BLaER1 treated with 17β-estradiol and CSF1 and Interleukin-3, amounts not matched to agents 10 nM and 100 nM (cell line): ENCODE measurements around the gene RAB29.

ENCODE experiments used
- H3K27ac ChIP-seq, 11 experiments: shearing (Covaris generic); formaldehyde crosslinking; 2 replicates each; pipeline ENCODE4 v1.8.1; 2022
- H3K27me3 ChIP-seq, 11 experiments: shearing (Covaris generic); formaldehyde crosslinking; 2 replicates each; pipeline ENCODE4 v1.8.1; 2022
- H3K36me3 ChIP-seq, 11 experiments: shearing (Covaris generic); formaldehyde crosslinking; 2 replicates each; pipeline ENCODE4 v1.8.1; 2022
- H3K4me1 ChIP-seq, 10 experiments: shearing (Covaris generic); formaldehyde crosslinking; 2 replicates each; pipeline ENCODE4 v1.8.1; 2022
- H3K4me2 ChIP-seq, 11 experiments: shearing (Covaris generic); formaldehyde crosslinking; 2 replicates each; pipeline ENCODE4 v1.8.1; 2022
- H3K4me3 ChIP-seq, 10 experiments: shearing (Covaris generic); formaldehyde crosslinking; 2 replicates each; pipeline ENCODE4 v1.8.1; 2022
- H3K9ac ChIP-seq, 11 experiments: shearing (Covaris generic); formaldehyde crosslinking; 2 replicates each; pipeline ENCODE4 v1.8.1; 2022
- H3K9me3 ChIP-seq, 11 experiments: shearing (Covaris generic); formaldehyde crosslinking; replicated peaks in 1 of 11; 2 replicates each; pipeline ENCODE4 v1.8.1; 2022
- H4K20me1 ChIP-seq, 11 experiments: shearing (Covaris generic); formaldehyde crosslinking; 2 replicates each; pipeline ENCODE4 v1.8.1; 2022
- Cebpa-rat ChIP-seq, 11 experiments: shearing (Covaris generic); IDR thresholded peaks; 2 replicates each; pipeline ENCODE4 v1.8.1; 2022

RAB29 gene

DNA sequence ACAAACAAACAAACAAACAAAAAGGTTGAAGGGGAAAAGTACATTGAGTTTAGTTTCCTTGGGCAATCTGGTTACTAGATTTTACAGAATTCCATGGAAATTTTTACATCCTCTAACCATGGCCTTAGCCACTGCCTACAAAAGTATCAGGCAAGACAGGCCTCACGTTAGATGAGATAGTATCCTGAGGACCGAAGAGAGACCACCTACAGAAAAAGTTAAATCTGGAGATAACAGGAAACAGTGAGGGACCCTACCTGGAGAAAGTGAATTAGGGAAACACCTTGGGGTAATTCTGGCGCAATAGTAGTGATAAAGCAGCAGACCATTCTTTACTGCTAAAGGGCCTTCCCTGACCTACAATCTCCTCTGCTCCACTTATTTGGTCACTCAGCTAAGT lies 8.7 kb downstream of the RAB29 start:
- H3K9me3 ChIP-seq, result peaks cover 0 to 9% (median 0%) of the 10 kb centered on the region in 11 experiments; a peak in 2 of 22 replicates
- H4K20me1 ChIP-seq, result no peaks in the 10 kb centered on the region; a peak in 1 of 22 replicates
- TF ChIP-seq Cebpa-rat (IDR thresholded peaks at IDR 0.05), result no peak
- peaks cover 0 to 49% (median 0%) of the 10 kb centered on the region in 11 experiments; a peak in 8 of 22 replicates for H3K36me3 ChIP-seq
- no peak overlapping the region for H3K27ac ChIP-seq
- H3K4me2 ChIP-seq, result no peak overlapping the region
- H3K27me3 ChIP-seq, result no peaks in the 10 kb centered on the region; a peak in 1 of 22 replicates
- no peak overlapping the region for H3K4me3 ChIP-seq
- H3K9ac ChIP-seq, result no peak overlapping the region
- peaks cover 0 to 10% (median 6%) of the 10 kb centered on the region in 10 experiments; a peak in 17 of 20 replicates for H3K4me1 ChIP-seq

DNA sequence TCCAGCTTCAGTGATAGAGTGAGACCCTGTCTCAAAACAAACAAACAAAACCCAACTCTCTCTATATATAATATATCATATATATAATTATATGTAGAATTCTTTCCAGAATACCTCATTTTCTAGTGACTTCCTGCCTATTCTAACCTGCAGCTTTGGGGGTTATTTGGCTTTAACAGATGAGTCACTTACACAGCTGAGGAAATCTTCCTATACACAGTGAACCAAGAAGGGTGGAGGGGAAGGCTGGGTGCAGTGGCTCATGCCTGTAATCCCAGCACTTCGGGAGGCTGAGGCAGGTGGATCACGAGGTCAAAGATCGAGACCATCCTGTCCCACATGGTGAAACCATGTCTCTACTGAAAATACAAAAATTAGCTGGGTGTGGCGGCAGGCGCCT lies 9.2 kb downstream of the RAB29 start:
- Histone ChIP-seq H3K27me3 (no peaks in the 10 kb centered on the region), H3K4me3 (no peak overlapping the region), H3K27ac (no peak overlapping the region), H4K20me1 (no peaks in the 10 kb centered on the region), H3K9me3 (peaks cover 0 to 8% (median 0%) of the 10 kb centered on the region in 11 experiments; a peak in 2 of 22 replicates), H3K9ac (no peak overlapping the region), H3K4me1 (peaks cover 0 to 4% (median under 1%) of the 10 kb centered on the region in 10 experiments; a peak in 6 of 20 replicates), H3K36me3 (peaks cover 0 to 44% (median 0%) of the 10 kb centered on the region in 11 experiments; a peak in 8 of 22 replicates), H3K4me2 (no peak overlapping the region)
- TF ChIP-seq Cebpa-rat (IDR thresholded peaks at IDR 0.05), result no peak

DNA sequence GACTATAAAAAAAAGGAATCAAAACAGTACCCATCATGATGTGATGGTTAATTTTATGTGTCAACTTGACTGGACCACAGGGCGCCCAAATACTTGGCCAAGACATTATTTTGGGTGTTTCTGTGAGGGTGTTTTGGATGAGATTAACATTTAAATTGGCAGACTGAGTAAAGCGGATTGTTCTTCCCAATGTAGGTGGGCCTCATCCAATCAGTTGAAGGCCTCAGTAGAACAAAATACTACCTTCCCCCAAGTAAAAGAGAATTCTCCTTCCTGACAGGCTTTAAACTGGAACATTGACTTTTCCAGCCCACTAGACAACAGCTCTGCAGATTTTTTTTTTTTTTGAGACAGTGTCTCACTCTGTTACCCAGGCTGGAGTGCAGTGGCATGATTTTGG lies 10.7 kb downstream of the RAB29 start:
- H4K20me1 ChIP-seq, result no peaks in the 10 kb centered on the region
- H3K36me3 ChIP-seq, result peaks cover 0 to 31% (median 0%) of the 10 kb centered on the region in 11 experiments; a peak in 6 of 22 replicates
- H3K9ac ChIP-seq, result no peak overlapping the region
- H3K9me3 ChIP-seq, result no peaks in the 10 kb centered on the region
- no peaks in the 10 kb centered on the region for H3K27me3 ChIP-seq
- H3K4me2 ChIP-seq, result no peak overlapping the region
- no peak overlapping the region for H3K4me3 ChIP-seq
- no peak overlapping the region for H3K27ac ChIP-seq
- TF ChIP-seq Cebpa-rat (IDR thresholded peaks at IDR 0.05), result no peak
- H3K4me1 ChIP-seq, result no peaks in the 10 kb centered on the region

DNA sequence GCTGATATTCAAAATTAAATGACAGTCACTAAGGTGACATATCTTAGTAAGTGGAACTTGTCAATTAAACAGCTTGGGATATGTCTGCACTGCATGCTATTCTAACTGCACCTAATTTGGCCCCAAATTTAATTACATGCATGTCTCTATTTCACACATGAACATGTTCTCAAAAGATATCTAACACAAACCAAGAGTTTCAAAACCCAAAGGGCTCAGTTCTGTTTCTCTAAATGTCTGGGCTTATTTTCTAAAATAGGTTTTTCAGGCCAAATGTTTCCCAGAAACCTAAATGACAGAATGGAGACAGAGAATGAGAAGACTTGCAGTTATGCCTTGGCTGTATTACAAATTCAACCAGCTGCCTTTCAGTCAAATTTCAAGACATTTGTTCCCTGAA lies 11.3 kb downstream of the RAB29 start:
- H3K27me3 ChIP-seq, result no peaks in the 10 kb centered on the region
- TF ChIP-seq Cebpa-rat (IDR thresholded peaks at IDR 0.05), result no peak
- no peaks in the 10 kb centered on the region for H4K20me1 ChIP-seq
- H3K9ac ChIP-seq, result no peak overlapping the region
- no peak overlapping the region for H3K4me2 ChIP-seq
- H3K4me3 ChIP-seq, result no peak overlapping the region
- H3K4me1 ChIP-seq, result no peaks in the 10 kb centered on the region
- H3K27ac ChIP-seq, result no peak overlapping the region
- no peaks in the 10 kb centered on the region for H3K9me3 ChIP-seq
- H3K36me3 ChIP-seq, result peaks cover 0 to 25% (median 0%) of the 10 kb centered on the region in 11 experiments; a peak in 5 of 22 replicates

DNA sequence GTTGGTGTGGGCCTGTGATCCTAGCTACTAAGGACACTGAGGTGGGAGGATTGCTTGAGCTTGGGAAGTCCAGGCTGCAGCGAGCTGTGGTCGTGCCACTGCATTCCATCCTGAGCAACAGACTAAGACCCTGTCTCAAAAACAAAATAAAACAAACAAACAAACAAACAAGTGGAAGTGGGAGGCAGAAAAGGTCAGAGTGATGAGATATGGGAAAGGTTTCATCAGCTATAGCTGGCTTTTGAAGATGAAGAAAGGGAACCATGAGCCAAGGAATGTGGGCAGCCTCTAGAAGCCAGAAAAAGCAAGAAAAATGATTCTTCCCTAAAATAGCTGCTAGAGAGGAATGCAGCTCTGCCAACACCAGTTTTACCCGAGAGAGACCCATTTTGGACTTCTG lies 14.7 kb downstream of the RAB29 start:
- Histone ChIP-seq H3K9ac (no peak overlapping the region), H3K4me2 (no peak overlapping the region), H3K27ac (no peak overlapping the region), H3K4me3 (no peak overlapping the region), H3K4me1 (no peaks in the 10 kb centered on the region), H4K20me1 (no peaks in the 10 kb centered on the region), H3K9me3 (peaks cover 0 to 7% (median 0%) of the 10 kb centered on the region in 11 experiments; a peak in 3 of 22 replicates), H3K36me3 (no peaks in the 10 kb centered on the region), H3K27me3 (no peaks in the 10 kb centered on the region)
- TF ChIP-seq Cebpa-rat (IDR thresholded peaks at IDR 0.05), result no peak

DNA sequence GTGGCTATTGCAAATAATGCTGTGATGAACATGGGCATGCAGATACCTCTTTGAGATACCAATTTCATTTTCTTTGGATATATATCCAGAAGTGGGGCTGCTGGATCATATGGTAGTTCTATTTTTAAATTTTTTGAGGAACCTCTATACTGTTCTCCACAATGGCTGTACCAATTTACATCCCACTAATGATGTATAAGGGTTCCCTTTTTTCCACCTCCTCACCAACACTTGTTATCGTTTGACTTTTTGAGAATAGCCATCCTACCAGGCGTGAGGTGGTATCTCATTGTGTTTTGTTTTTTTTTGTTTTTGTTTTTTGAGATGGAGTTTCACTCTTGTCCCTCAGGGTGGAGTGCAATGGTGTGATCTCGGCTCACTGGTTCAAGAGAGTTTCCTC lies 18.7 kb downstream of the RAB29 start:
- Histone ChIP-seq H3K4me1 (no peaks in the 10 kb centered on the region), H4K20me1 (no peaks in the 10 kb centered on the region)
- TF ChIP-seq Cebpa-rat (IDR thresholded peaks at IDR 0.05), result no peak

DNA sequence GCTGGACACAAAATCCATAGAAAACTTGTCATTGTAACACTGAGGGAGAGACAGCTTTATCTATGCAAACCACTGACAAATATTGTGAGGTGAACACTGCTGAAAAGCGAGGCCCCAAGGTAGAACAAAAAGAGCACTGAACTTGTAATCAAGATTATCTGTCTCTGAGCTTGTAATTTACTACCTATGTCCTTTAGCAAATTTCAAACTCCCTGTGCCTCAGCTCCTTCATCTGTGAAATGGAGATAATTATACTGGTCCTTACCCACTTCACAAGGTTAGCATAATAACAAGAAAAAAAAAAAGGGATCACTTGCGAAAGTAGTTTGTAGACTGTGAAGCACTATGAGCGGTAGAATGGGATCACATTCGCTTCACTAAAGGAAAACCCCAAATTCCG lies 20.4 kb downstream of the RAB29 start:
- H4K20me1 ChIP-seq, result no peaks in the 10 kb centered on the region
- no peak overlapping the region for H3K9ac ChIP-seq
- no peak for TF ChIP-seq Cebpa-rat (IDR thresholded peaks at IDR 0.05)

More for the DNA sequence above, 18.7 kb downstream of the RAB29 start:
- Histone ChIP-seq H3K27ac (no peak overlapping the region), H3K27me3 (no peaks in the 10 kb centered on the region), H3K36me3 (no peaks in the 10 kb centered on the region), H3K9ac (no peak overlapping the region), H3K9me3 (peaks cover 0 to 7% (median 0%) of the 10 kb centered on the region in 11 experiments; a peak in 3 of 22 replicates), H3K4me3 (no peak overlapping the region), H3K4me2 (no peak overlapping the region)

DNA sequence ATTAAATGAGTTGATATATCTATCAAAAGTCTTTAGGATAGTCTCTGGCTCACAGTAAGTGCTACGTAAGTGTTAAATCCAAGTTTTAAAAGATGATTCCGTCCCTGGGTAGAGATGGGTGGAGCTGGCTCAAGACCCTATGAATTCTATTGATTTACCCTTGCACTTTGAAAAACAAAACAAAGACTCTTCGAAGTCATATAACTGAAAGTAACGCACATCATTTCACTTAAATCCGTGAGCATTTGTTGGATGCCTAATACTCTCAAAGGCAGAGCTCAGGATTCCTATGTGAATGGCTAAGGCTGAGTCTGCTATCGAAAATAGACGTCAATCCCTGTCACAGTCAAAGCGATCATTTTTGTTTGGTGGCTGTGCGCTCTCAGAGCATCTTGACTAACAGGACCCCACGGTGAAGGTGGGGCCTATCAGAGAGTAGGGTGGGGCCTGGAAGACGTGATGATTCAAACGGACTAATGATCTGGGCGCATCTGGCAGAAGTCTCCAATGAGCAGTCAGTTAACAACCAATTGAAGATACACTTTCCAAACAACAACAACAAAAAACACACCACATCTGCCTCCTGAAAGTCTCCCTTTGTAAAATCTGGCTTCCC lies 24.1 kb downstream of the RAB29 start:
- Histone ChIP-seq H3K4me3 (no peak overlapping the region; a peak in 2 of 20 replicates), H3K27me3 (no peaks in the 10 kb centered on the region), H3K4me1 (peaks cover 15 to 24% (median 21%) of the 10 kb centered on the region in 10 experiments), H3K4me2 (peak overlapping the region in 1 of 11 experiments; percentile 69; a peak in 1 of 22 replicates), H3K27ac (peak overlapping the region in 9 of 11 experiments; percentile 90 to 100 (median 98); a peak in 15 of 22 replicates), H3K9ac (peak overlapping the region in 2 of 11 experiments; percentile 98; a peak in 4 of 22 replicates), H3K9me3 (no peaks in the 10 kb centered on the region), H4K20me1 (peaks cover 27 to 34% (median 31%) of the 10 kb centered on the region in 11 experiments; a peak in 21 of 22 replicates), H3K36me3 (peaks cover 0 to 28% (median 17%) of the 10 kb centered on the region in 11 experiments; a peak in 13 of 22 replicates)
- TF ChIP-seq Cebpa-rat (IDR thresholded peaks at IDR 0.05), result no peak

More for the DNA sequence above, 20.4 kb downstream of the RAB29 start:
- no peaks in the 10 kb centered on the region for H3K27me3 ChIP-seq
- no peak overlapping the region for H3K27ac ChIP-seq
- no peak overlapping the region for H3K4me2 ChIP-seq
- no peaks in the 10 kb centered on the region for H3K36me3 ChIP-seq
- H3K9me3 ChIP-seq, result peaks cover 0 to 7% (median 0%) of the 10 kb centered on the region in 11 experiments; a peak in 3 of 22 replicates
- no peaks in the 10 kb centered on the region for H3K4me1 ChIP-seq
- no peak overlapping the region for H3K4me3 ChIP-seq

DNA sequence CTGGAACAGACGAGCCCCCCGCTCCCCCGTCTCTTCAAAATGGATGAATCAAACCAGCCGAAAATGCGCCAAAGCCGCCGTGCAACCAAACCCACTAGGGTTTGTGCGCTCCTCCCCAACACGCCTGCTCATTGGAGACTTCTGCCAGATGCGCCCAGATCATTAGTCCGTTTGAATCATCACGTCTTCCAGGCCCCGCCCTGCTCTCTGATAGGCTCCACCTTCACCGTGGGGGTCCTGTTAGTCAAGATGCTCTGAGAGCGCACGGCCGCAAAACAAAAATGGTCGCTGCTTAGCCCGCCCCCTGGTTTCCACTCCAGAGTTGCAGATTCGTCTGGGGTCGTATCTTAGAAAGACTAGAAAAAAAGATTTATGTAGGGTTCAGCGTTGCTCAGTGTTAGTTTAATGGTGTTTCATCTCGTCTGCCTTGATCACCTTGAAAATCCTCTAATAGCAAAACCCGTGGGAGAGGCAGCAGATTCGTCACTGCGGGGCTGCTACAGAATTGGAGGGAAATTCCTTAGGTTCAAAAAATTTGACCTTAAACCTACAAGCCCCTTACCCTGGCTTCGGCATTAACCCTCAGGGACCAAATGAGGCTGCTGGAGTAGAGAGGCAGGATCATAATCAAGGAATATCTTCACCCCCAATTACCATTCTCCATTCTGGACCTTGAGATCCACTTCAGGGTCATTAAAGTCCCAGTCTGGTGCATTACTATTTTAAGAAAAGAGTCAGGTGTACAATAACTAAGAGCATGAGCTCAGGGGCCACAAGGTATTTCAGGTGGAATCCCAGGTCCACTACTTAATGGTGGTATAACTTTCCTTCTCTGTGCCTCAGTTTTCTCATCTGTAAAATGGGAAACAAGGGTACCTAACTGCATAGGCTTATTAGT lies 24.9 kb downstream of the RAB29 start, which contains the start of gene NUCKS1:
NUCKS1 (minus strand) TSS at position 45 of the 898 bp plus-strand sequence. CDS start 209 bp downstream, outside the sequence.
- H3K4me2 ChIP-seq, result peak within 1 kb of the TSS; percentile 81 to 95 (median 87)
- peak within 1 kb of the TSS; percentile 92 to 99 (median 98) for H3K9ac ChIP-seq
- H3K9me3 ChIP-seq, result no peaks in the 10 kb centered on the region
- peaks cover 0 to 35% (median 24%) of the 10 kb centered on the region in 11 experiments; a peak in 14 of 22 replicates for H3K36me3 ChIP-seq
- H3K27ac ChIP-seq, result peak within 1 kb of the TSS; percentile 90 to 100 (median 96)
- no peaks in the 10 kb centered on the region for H3K27me3 ChIP-seq
- H3K4me3 ChIP-seq, result peak within 1 kb of the TSS; percentile 65 to 88 (median 81)
- H4K20me1 ChIP-seq, result peaks cover 35 to 41% (median 39%) of the 10 kb centered on the region in 11 experiments; a peak in 21 of 22 replicates
- no peak for TF ChIP-seq Cebpa-rat (IDR thresholded peaks at IDR 0.05)
- H3K4me1 ChIP-seq, result peaks cover 18 to 28% (median 26%) of the 10 kb centered on the region in 10 experiments
